GM12892 (cell line): ENCODE measurements around the gene SAMD13.

ENCODE experiments used
- DNase-seq: peaks from one replicate; pipeline ENCODE4 v3.0.0; 2011; ENCODE audit not compliant: insufficient read length
- FAIRE-seq: peaks from 2 replicates; lab custom pipeline; 2011; peaks lifted over from hg19 to GRCh38; lab: Jason Lieb, UNC
- POLR2A ChIP-seq: IDR thresholded peaks from 2 replicates; pipeline ENCODE4 v1.6.1; 2011; ENCODE audit warnings: low read depth, low read length, control low read depth
- POLR2AphosphoS5 ChIP-seq: IDR thresholded peaks from 2 replicates; pipeline ENCODE4 v1.6.1; 2011; ENCODE audit warnings: low read depth, low read length, control low read depth
- TAF1 ChIP-seq: IDR thresholded peaks from 2 replicates; pipeline ENCODE4 v1.6.1; 2011; ENCODE audit warnings: low read depth, mild to moderate bottlenecking, control low read depth, low read length, borderline replicate concordance

Gene SAMD13

DNA sequence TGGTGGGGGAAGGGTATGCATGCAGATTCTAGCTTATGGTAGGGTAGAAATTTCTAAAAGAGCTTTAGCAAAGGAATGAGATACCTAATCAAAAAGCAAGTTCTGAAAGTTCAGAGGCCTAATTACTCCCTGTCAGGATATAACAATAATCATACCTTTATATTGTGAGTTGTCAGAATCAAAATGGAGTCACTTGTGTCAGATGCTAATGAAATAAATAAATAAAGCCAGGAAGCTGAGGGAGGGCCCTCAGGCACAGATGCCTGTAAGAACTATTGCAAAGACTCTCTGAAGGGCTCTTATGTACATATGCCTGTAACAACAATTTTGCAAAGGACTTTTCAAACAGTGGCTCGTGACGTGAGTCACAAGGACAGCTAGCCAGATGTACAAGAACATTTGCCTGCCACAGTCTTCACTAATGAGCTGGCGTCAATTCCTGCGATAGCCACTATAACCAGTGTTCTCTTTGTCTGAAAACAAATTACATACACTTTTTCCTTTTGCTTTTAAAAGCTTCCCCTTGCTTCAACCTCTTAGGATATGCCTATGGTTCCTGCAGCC, 69.4 kb downstream of the SAMD13 start:
- FAIRE-seq (no peak), DNase-seq (no peak)
- TF ChIP-seq TAF1: no peak
- no peak for TF ChIP-seq POLR2AphosphoS5
- TF ChIP-seq POLR2A: no peak

DNA sequence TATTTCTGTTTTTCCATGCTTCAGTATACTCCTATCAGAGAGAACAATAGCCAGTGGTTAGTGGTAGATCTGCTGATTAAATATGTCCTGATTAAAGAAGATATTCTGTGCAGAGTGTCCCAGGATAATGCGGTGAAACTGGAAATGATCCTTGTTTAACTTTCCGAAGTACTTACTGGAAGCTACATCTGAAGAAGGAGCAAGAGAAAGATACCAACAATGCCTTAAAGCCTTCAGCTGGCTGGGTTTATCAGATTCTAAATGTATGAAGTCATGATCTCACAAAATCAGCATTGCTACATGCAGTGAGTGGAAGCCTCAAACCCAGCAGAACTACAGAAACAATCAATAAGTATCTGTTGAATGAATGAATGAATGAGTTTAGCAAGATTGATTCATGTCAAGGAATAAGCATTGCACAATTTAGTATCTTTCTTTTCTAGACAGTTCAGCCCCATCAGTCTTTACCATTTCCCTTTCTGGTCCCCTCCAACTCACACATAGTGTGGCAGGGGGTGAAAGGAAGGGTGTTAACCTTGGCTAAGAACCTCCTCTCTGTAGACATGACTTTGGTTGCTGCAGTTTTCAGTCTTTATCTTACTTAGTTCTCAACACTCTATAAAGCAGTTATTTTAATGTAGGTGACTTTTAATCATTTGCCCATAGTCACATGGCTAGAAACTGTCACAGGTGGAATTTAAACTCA, 72.1 kb downstream of the SAMD13 start:
- FAIRE-seq (no peak), DNase-seq (no peak)
- TF ChIP-seq POLR2AphosphoS5 (no peak), POLR2A (no peak), TAF1 (no peak)

DNA sequence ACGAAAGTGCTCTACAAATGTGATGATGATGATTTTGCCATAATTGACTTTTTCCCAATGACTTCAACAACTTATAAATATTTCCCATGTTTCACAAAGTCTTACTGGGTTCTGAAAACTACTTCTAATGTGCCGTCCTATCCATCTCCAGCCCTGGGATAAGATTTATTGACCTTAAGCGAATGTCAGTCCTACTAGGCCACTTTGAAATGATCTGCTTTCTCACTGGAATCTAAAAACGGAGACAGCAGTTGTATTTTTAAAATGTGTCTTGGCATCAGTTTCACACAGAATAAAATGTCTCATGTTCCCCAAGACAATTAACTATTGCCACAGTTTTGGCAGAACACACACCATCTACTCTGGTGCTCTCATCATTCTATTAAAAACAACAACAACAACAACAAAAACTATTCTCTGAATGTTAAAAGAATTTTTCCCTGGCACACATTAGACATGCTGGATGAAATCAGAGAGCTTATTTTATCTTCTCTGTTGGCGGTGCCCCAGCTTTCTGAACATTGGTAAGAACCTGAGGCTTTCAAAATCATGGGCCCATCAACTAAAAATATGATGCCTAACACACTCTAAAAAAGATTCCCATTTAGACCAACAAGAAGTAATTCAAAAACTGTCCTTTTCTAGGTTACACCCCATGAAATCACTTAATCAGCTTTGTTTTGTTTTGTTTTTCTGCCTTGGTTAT, 73.6 kb downstream of the SAMD13 start:
- no peak for FAIRE-seq
- no peak for DNase-seq

GRCh38 chr1:84376000-84376910, 74.7 kb downstream of the SAMD13 start:
- no peak for TF ChIP-seq TAF1
- no peak for TF ChIP-seq POLR2AphosphoS5
- no peak for TF ChIP-seq POLR2A
- DNase-seq (no peak), FAIRE-seq (no peak)

More for the DNA sequence above, 73.6 kb downstream of the SAMD13 start:
- TF ChIP-seq POLR2AphosphoS5: no peak
- TF ChIP-seq POLR2A: no peak
- no peak for TF ChIP-seq TAF1

DNA sequence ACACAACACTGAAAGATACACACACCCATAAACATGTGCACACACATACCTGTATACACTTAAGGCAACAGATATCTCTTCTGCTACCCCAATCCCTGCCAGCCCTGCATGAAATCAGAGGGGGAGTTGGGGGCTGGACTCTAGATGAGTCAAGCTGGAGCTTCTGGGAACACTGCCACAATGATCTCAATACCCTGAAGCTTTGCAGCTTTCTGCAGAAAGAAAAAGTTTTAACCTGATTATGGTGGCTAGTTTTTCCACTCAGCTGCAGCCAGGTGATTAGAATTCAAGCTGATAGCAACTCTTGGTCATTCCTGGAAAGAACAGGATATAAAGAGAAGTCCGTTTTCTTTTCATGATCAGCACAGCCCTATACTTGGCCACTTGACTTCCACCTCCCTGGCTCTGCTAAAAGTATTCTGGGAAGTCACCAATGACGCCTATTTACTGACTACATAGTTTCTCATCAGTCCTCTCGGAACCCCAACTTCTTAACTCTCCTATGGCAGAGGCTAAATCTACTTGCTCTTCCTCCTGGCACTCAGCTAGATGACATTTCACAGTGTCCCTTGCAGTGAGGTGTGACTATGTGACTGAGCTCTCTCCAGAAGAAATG, 76.1 kb downstream of the SAMD13 start:
- FAIRE-seq (no peak), DNase-seq (no peak)
- TF ChIP-seq POLR2A (no peak), POLR2AphosphoS5 (no peak), TAF1 (no peak)

DNA sequence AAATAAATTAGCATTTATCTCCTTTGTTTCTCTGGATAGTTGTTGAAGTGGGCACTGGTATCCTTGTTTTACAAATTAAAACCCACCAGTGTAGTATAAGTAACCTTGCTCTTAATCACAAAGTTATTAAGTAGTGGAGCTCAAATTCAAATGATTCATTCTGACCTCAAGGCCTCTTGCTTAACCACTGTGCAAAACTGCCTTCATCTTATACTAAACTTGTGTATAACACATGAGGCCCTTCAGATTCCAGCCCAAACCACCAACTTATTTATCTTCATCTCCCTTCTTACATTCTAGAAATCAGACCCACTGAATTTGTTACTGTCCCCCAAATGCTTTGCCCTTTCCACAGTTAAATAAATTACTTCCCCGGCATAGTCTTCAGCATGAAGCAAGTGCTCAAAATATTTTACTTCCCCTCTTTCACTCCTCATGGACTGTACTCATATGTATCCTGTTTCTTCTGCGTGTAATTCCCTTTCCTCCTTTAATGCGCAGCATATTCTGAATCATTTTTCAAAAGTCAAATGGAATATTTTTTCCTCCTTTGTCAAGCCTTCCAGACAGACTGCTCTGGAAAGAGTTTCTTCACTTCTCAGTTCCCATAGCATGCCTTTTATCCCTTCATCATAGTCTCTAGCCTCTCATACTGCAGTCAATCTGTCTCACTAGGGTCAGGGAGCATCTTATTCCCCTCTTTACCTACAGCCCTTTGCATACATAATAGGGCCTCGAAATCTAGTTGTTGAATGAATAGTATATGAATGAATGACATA, 77.8 kb downstream of the SAMD13 start:
- no peak for DNase-seq
- TF ChIP-seq TAF1 (no peak), POLR2AphosphoS5 (no peak), POLR2A (no peak)
- peak; percentile 58 for FAIRE-seq

DNA sequence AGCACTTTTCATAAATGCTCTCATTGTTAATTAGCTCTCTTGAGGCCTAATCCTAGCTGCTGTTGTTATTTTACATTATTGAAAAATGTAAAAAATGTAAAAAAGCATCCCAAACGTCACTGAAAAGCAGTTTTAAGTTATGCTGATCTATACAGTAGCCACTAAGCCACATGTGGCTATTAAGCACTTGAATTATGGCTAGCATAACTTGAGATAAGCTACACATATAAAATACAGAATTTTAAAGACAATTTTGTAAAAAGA, 78.3 kb downstream of the SAMD13 start:
- DNase-seq (no peak), FAIRE-seq (no peak)
- TF ChIP-seq POLR2AphosphoS5 (no peak), POLR2A (no peak), TAF1 (no peak)

GRCh38 chr1:84382127-84382526, 80.6 kb downstream of the SAMD13 start:
- no peak for FAIRE-seq
- TF ChIP-seq POLR2A: no peak
- TF ChIP-seq TAF1: no peak
- no peak for DNase-seq

DNA sequence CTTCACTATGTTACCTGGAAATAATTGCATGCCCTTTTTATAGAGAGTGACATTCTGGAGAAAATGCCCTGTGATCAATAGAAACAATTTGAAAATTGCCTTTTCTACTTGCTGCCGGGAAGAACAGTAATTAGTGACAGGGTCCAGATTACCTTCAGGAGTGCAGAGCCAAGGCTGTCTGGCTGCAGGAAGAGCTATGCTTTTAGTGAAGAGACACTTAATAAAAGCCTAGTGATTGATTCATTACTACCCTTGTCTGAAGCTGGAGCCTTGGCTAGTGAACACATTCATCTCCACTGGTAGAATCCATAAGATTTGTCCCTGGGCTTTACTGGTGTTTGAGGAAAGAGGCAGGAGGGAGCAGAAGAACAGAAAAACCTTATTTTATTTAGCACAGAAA, 83.8 kb downstream of the SAMD13 start:
- no peak for DNase-seq
- TF ChIP-seq POLR2A (no peak), TAF1 (no peak), POLR2AphosphoS5 (no peak)
- FAIRE-seq: no peak

GRCh38 chr1:84386716-84387479, 85.4 kb downstream of the SAMD13 start:
- no peak for DNase-seq
- no peak for FAIRE-seq
- no peak for TF ChIP-seq TAF1
- TF ChIP-seq POLR2A: no peak
- no peak for TF ChIP-seq POLR2AphosphoS5

DNA sequence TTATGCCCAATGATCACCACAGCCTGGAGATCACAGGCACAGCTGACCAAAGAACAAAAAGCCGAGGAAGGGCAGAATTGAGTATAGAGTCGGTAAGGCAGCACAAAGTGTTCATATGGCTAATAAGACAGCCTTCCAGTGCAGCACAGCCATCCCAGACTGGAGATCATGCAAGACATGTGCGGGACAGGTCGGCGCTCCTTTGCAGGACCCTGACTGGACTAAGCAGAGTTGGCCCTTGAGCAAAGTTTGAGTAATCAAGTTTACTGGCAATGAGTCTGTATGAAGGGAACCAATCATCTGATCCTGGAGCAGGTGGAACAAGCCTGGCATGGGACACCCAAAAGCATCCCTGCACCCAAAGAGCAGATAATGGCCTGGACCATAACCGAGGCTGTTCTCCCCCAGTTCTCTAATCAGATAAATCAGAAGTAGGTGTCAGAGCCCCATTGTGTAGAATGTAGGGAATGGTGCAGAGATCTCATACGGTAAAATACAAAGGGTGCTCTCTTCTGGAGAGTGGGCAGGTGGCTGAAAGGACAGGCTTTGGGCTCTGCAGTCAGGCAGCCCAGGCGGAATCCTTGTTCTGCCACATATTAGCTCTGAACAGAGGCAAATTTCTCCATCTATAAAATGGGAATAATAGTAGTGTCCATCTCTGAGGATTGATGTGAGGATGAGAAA, 86.1 kb downstream of the SAMD13 start:
- TF ChIP-seq POLR2A: no peak
- TF ChIP-seq TAF1: no peak
- no peak for TF ChIP-seq POLR2AphosphoS5
- FAIRE-seq: no peak
- no peak for DNase-seq
